ENCODE measurements around the gene DEPDC5. TPM values are rescaled to one million over a fixed set of nuclear protein-coding genes. Genes with fewer than 3 reads are reported as not detected.

Gene DEPDC5
- total and polyA plus RNA-seq, 5 donors: 6.9 to 15.3 (median 12.6) TPM

GRCh38 chr22:31927562-31927961 is 173.7 kb downstream of the DEPDC5 start:
- no peak for ATAC-seq
- H3K4me3 ChIP-seq (ENCODE audit: low read length): no peak overlapping the region
- intact Hi-C loops (cut with DNase I): no loop called here

GRCh38 chr22:31929167-31929930 is 175.5 kb downstream of the DEPDC5 start:
- DNase-seq (peak in 2 of 3 donors; percentile 32 to 65), ATAC-seq (peak; percentile 25 to 31)
- no peaks in the 10 kb centered on the region for H3K27me3 ChIP-seq (ENCODE audit: control insufficient read depth, insufficient read depth)
- 56% methylated on average over 8 of the region's 8 CpGs for WGBS
- no peak overlapping the region for H3K4me3 ChIP-seq (ENCODE audit: low read length)
- intact Hi-C loops (cut with DNase I): no loop called here
- no peak overlapping the region for H3K27ac ChIP-seq (ENCODE audit: low read length)
- H3K9me3 ChIP-seq (ENCODE audit: control insufficient read depth, low read length): no peaks in the 10 kb centered on the region
- H3K4me1 ChIP-seq (ENCODE audit: control insufficient read depth, insufficient read depth, low read length): no peaks in the 10 kb centered on the region

More at GRCh38 chr22:31927562-31927961, 173.7 kb downstream of the DEPDC5 start:
- 83% methylated on average over 3 of the region's 3 CpGs for WGBS
- no peaks in the 10 kb centered on the region for H3K9me3 ChIP-seq (ENCODE audit: control insufficient read depth, low read length)
- H3K27me3 ChIP-seq (ENCODE audit: control insufficient read depth, insufficient read depth): no peaks in the 10 kb centered on the region
- H3K27ac ChIP-seq (ENCODE audit: low read length): no peak overlapping the region
- no peaks in the 10 kb centered on the region for H3K4me1 ChIP-seq (ENCODE audit: control insufficient read depth, insufficient read depth, low read length)
- DNase-seq: no peak

GRCh38 chr22:31932863-31933262 is 179.0 kb downstream of the DEPDC5 start:
- intact Hi-C loops (cut with DNase I): no loop called here
- ATAC-seq: peak in 1 of 2 donors; percentile 74
- H3K27ac ChIP-seq (ENCODE audit: low read length): no peak overlapping the region

GRCh38 chr22:31933406-31933805 is 179.6 kb downstream of the DEPDC5 start:
- DNase-seq: no peak
- intact Hi-C loops (cut with DNase I): no loop called here
- H3K4me3 ChIP-seq (ENCODE audit: low read length): no peak overlapping the region
- H3K9me3 ChIP-seq (ENCODE audit: control insufficient read depth, low read length): no peaks in the 10 kb centered on the region
- 97% methylated on average over 6 of the region's 6 CpGs for WGBS
- H3K27me3 ChIP-seq (ENCODE audit: control insufficient read depth, insufficient read depth): no peaks in the 10 kb centered on the region
- H3K4me1 ChIP-seq (ENCODE audit: control insufficient read depth, insufficient read depth, low read length): no peaks in the 10 kb centered on the region
- ATAC-seq: no peak
- H3K27ac ChIP-seq (ENCODE audit: low read length): no peak overlapping the region

More at GRCh38 chr22:31932863-31933262, 179.0 kb downstream of the DEPDC5 start:
- no peaks in the 10 kb centered on the region for H3K4me1 ChIP-seq (ENCODE audit: control insufficient read depth, insufficient read depth, low read length)
- H3K27me3 ChIP-seq (ENCODE audit: control insufficient read depth, insufficient read depth): no peaks in the 10 kb centered on the region
- no peak for DNase-seq
- no peak overlapping the region for H3K4me3 ChIP-seq (ENCODE audit: low read length)
- no peaks in the 10 kb centered on the region for H3K9me3 ChIP-seq (ENCODE audit: control insufficient read depth, low read length)
- WGBS: 63% methylated on average over 5 of the region's 5 CpGs

GRCh38 chr22:31933816-31934482 is 180.1 kb downstream of the DEPDC5 start:
- ATAC-seq (no peak), DNase-seq (no peak)
- WGBS: 88% methylated on average over 17 of the region's 17 CpGs
- H3K27ac ChIP-seq (ENCODE audit: low read length): no peak overlapping the region
- intact Hi-C loops (cut with DNase I): no loop called here
- H3K27me3 ChIP-seq (ENCODE audit: control insufficient read depth, insufficient read depth): no peaks in the 10 kb centered on the region
- no peaks in the 10 kb centered on the region for H3K4me1 ChIP-seq (ENCODE audit: control insufficient read depth, insufficient read depth, low read length)
- no peak overlapping the region for H3K4me3 ChIP-seq (ENCODE audit: low read length)
- H3K9me3 ChIP-seq (ENCODE audit: control insufficient read depth, low read length): no peaks in the 10 kb centered on the region

- ATAC-seq (no peak), DNase-seq (no peak)
- H3K4me1 ChIP-seq (ENCODE audit: control insufficient read depth, insufficient read depth, low read length): no peaks in the 10 kb centered on the region
- intact Hi-C loops (cut with DNase I): no loop called here
- H3K27me3 ChIP-seq (ENCODE audit: control insufficient read depth, insufficient read depth): no peaks in the 10 kb centered on the region
- H3K4me3 ChIP-seq (ENCODE audit: low read length): no peak overlapping the region
- 70% methylated on average over 4 of the region's 4 CpGs for WGBS
- no peak overlapping the region for H3K27ac ChIP-seq (ENCODE audit: low read length)
- H3K9me3 ChIP-seq (ENCODE audit: control insufficient read depth, low read length): no peaks in the 10 kb centered on the region
These were observed 182.3 kb downstream of the DEPDC5 start for GRCh38 chr22:31935961-31936635.

GRCh38 chr22:31937341-31937740 is 183.5 kb downstream of the DEPDC5 start:
- intact Hi-C loops (cut with DNase I): no loop called here
- no peaks in the 10 kb centered on the region for H3K9me3 ChIP-seq (ENCODE audit: control insufficient read depth, low read length)
- H3K4me3 ChIP-seq (ENCODE audit: low read length): no peak overlapping the region
- no peaks in the 10 kb centered on the region for H3K27me3 ChIP-seq (ENCODE audit: control insufficient read depth, insufficient read depth)
- no peak overlapping the region for H3K27ac ChIP-seq (ENCODE audit: low read length)
- WGBS: 60% methylated on average over 3 of the region's 3 CpGs
- ATAC-seq (no peak), DNase-seq (no peak)
- no peaks in the 10 kb centered on the region for H3K4me1 ChIP-seq (ENCODE audit: control insufficient read depth, insufficient read depth, low read length)

- Histone ChIP-seq H3K4me1 (ENCODE audit: control insufficient read depth, insufficient read depth, low read length) (no peaks in the 10 kb centered on the region), H3K9me3 (ENCODE audit: control insufficient read depth, low read length) (no peaks in the 10 kb centered on the region), H3K27me3 (ENCODE audit: control insufficient read depth, insufficient read depth) (no peaks in the 10 kb centered on the region), H3K27ac (ENCODE audit: low read length) (no peak overlapping the region), H3K4me3 (ENCODE audit: low read length) (no peak overlapping the region)
- intact Hi-C loops (cut with DNase I): no loop called here
- peak in 1 of 3 donors; percentile 3 for DNase-seq
- 74% methylated on average over 8 of the region's 8 CpGs for WGBS
- no peak for ATAC-seq
These were observed 184.5 kb downstream of the DEPDC5 start for GRCh38 chr22:31938296-31938695.

- WGBS: 83% methylated on average over 9 of the region's 9 CpGs
- intact Hi-C loops (cut with DNase I): loop anchor here in 1 of 4 donors (10.0 kb wide), 1 partner anchor 276 kb away; the partner anchor contains the start of gene PISD
- Histone ChIP-seq H3K27me3 (ENCODE audit: control insufficient read depth, insufficient read depth) (no peaks in the 10 kb centered on the region), H3K9me3 (ENCODE audit: control insufficient read depth, low read length) (no peaks in the 10 kb centered on the region), H3K4me3 (ENCODE audit: low read length) (no peak overlapping the region), H3K4me1 (ENCODE audit: control insufficient read depth, insufficient read depth, low read length) (no peaks in the 10 kb centered on the region), H3K27ac (ENCODE audit: low read length) (no peak overlapping the region)
- no peak for ATAC-seq
- DNase-seq: no peak
These were observed 186.7 kb downstream of the DEPDC5 start for GRCh38 chr22:31940506-31940905.

- ATAC-seq (no peak), DNase-seq (no peak)
- Histone ChIP-seq H3K27me3 (ENCODE audit: control insufficient read depth, insufficient read depth) (no peaks in the 10 kb centered on the region), H3K4me3 (ENCODE audit: low read length) (no peak overlapping the region), H3K4me1 (ENCODE audit: control insufficient read depth, insufficient read depth, low read length) (peaks cover 2% of the 10 kb centered on the region), H3K9me3 (ENCODE audit: control insufficient read depth, low read length) (no peaks in the 10 kb centered on the region), H3K27ac (ENCODE audit: low read length) (no peak overlapping the region)
- WGBS: 90% methylated on average over 5 of the region's 5 CpGs
- intact Hi-C loops (cut with DNase I): loop anchor here in 1 of 4 donors (10.0 kb wide), 1 partner anchor 277 kb away; the partner anchor contains the start of gene PISD
These were observed 188.3 kb downstream of the DEPDC5 start for GRCh38 chr22:31942091-31942490.

Data from right cardiac atrium (tissue), 5 donors.